GM13977 (cell line): ENCODE measurements around the gene TBPL1.

ENCODE experiments used
- DNase-seq: peaks from one replicate; pipeline ENCODE4 v3.0.0; 2012; ENCODE audit warnings: low spot score
- CTCF ChIP-seq: IDR thresholded peaks from 2 replicates; pipeline ENCODE4 v1.5.1; 2012; ENCODE audit warnings: mild to moderate bottlenecking, control low read depth; ENCODE audit not compliant: insufficient read depth; ENCODE audit errors: extremely low read depth, missing control alignments
- in situ Hi-C: fragments of 300-500 bp; cut with MboI; formaldehyde crosslinking; loops from one replicate; pipeline ENCODE4 v1.12.0; 2022; ENCODE audit warnings: low sequenced_read_pairs, low pct_unique_long_range_greater_than_20kb, mixed read lengths, inconsistent platforms; ENCODE audit not compliant: unreplicated experiment

TBPL1 gene

GRCh38 chr6:133995296-133995695 lies 42.3 kb downstream of the TBPL1 start:
- DNase-seq = no peak
- TF ChIP-seq CTCF = no peak
- in situ Hi-C loops = no loop called here

DNA sequence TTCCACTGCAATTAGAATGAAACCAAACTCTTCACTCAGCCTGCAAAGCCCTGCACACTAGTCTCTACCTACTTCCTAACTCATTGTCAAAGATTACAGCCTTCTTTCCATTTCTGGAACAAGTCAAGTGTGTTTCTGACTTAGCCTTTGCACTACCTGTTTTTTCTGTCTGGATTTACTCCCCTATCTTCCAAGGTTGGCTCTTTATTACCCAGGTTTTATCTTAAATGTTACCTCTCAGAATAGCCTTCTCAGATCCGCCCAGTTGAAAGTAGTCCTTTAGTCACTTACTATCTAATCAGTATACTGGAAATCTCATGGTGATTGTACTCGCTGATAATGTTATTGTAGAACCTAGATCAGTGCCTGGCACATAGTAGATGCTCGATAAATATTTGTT lies 42.7 kb downstream of the TBPL1 start:
- in situ Hi-C loops = no loop called here
- no peak for TF ChIP-seq CTCF

DNA sequence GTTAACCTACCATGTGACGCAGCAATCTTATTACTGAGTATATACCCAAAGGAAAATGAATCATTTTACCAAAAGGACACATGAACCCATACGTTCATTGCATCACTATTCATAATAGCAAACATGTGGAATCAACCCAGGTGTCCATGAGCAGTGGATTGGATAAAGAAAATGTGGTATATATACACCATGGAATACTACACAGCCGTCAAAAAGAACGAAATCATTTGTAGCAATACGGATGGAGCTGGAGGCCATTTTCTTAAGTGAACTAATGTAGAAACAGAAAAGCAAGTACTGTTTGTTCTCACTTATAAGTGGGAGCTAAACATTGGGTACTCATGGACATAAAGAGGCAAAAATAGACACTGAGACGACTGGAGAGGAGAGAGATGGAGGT lies 44.2 kb downstream of the TBPL1 start:
- in situ Hi-C loops = no loop called here
- no peak for DNase-seq
- no peak for TF ChIP-seq CTCF

More for the DNA sequence above, 42.7 kb downstream of the TBPL1 start:
- no peak for DNase-seq

DNA sequence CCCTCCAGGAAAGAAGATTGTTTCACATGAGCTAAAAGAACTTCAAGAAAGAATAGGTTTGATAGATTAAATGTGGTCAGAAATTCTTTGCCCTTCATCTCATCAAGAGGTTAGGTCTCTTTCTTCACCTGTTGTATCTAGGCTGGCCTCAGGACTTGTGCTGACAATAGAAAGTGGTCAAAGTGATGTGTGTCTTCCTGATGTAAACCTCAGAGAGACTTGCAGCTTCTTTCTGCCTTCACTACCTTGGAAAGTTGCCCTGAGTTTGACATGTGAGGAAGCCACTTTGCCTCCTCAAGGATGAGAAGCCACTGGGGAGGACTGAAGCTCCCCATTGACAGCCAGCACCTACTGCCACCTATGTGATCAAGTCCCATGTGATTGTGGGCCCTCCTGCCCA lies 46.3 kb downstream of the TBPL1 start:
- no peak for TF ChIP-seq CTCF
- no peak for DNase-seq
- in situ Hi-C loops = no loop called here

DNA sequence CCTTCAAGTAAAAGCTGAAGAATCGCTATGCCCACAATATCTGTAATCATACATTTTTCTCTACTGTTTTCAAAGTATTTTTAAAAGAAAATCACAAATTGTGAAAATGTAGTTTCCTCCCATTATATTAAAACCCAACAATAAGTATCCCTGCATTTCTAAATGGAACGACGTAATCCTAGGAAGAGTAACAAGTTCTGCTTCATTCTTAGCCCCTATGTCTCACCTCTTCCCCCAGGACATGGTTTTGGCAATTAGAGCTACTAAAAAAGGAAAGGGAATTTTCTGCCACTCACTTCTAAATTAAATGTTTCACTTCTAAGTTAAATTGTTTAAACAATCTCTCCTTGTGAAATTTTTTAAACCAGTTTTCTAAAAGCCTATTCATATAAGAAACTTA lies 47.4 kb downstream of the TBPL1 start:
- in situ Hi-C loops = no loop called here
- no peak for TF ChIP-seq CTCF
- no peak for DNase-seq

- in situ Hi-C loops = no loop called here
- no peak for DNase-seq
- TF ChIP-seq CTCF = no peak
Observed at GRCh38 chr6:134002821-134003220, 49.8 kb downstream of the TBPL1 start.

GRCh38 chr6:134003542-134003951 lies 50.5 kb downstream of the TBPL1 start:
- in situ Hi-C loops = no loop called here
- no peak for DNase-seq
- no peak for TF ChIP-seq CTCF
